K562 (cell line): ENCODE measurements around the gene DENND5B. TPM values are rescaled to one million over a fixed set of nuclear protein-coding genes. Genes with fewer than 3 reads are reported as not detected.
A peak's percentile ranks its signal among the peaks of the same experiment; 100 is the strongest.

Source experiments
- CBFA2T3 ChIP-seq: fragments of 450-650 bp; IDR thresholded peaks from 2 replicates; pipeline ENCODE4 v1.6.1; 2017
- CXXC5 ChIP-seq: fragments of 250-450 bp; sonication (Bioruptor Pico); IDR thresholded peaks from 2 replicates; pipeline ENCODE4 v1.8.0; 2022; ENCODE audit warnings: inconsistent platforms, mild to moderate bottlenecking, moderate library complexity
- DPF2 ChIP-seq: fragments of 450-650 bp; IDR thresholded peaks from 2 replicates; pipeline ENCODE4 v1.6.1; 2016
- FIP1L1 ChIP-seq: fragments of 200-400 bp; formaldehyde crosslinking; IDR thresholded peaks from 2 replicates; pipeline ENCODE4 v1.6.1; 2018; ENCODE audit warnings: mild to moderate bottlenecking, low read depth, low read length; ENCODE audit not compliant: poor library complexity, severe bottlenecking
- GABPB1 ChIP-seq: sonication (generic); formaldehyde crosslinking; IDR thresholded peaks from 2 replicates; pipeline ENCODE4 v1.8.0; 2022; ENCODE audit warnings: mild to moderate bottlenecking, missing genetic modification reagents
- HMBOX1 ChIP-seq: sonication (generic); IDR thresholded peaks from 2 replicates; pipeline ENCODE4 v1.6.1; 2016
- JUND ChIP-seq, 2 experiments: IDR thresholded peaks; 2 replicates in 1 of 2; 3 replicates in 1 of 2; pipeline ENCODE4 v1.6.1; 2011; ENCODE audit warnings: borderline replicate concordance in 2 of 2, low read depth in 2 of 2, low read length in 2 of 2, improper control_type of control experiment in 1 of 2, missing biosample characterization in 1 of 2, missing genetic modification characterization in 1 of 2, missing genetic modification reagents in 1 of 2
- KAT7 ChIP-seq: sonication (generic); formaldehyde crosslinking; IDR thresholded peaks from 2 replicates; pipeline ENCODE4 v1.8.0; 2022; ENCODE audit warnings: missing genetic modification reagents, mild to moderate bottlenecking, borderline replicate concordance
- MEIS2 ChIP-seq: fragments of 450-650 bp; IDR thresholded peaks from 2 replicates; pipeline ENCODE4 v1.6.1; 2014; ENCODE audit warnings: mild to moderate bottlenecking; ENCODE audit not compliant: partially characterized antibody
- MYC ChIP-seq, 2 experiments: fragments of 250-450 bp in 1 of 2; sonication (Bioruptor Pico) in 1 of 2; IDR thresholded peaks; 2 replicates each; pipeline versions ENCODE4 v1.5.1 to v1.6.1; 2012 to 2021; ENCODE audit warnings: low read depth in 2 of 2, borderline replicate concordance in 1 of 2, improper control_type of control experiment in 1 of 2, low read length in 1 of 2, mild to moderate bottlenecking in 1 of 2, moderate library complexity in 1 of 2
- NFRKB ChIP-seq: fragments of 450-650 bp; IDR thresholded peaks from 2 replicates; pipeline ENCODE4 v1.6.1; 2016; ENCODE audit warnings: low read depth
- PTTG1 ChIP-seq: fragments of 450-650 bp; IDR thresholded peaks from 2 replicates; pipeline ENCODE4 v1.6.1; 2016; ENCODE audit warnings: low read depth, mild to moderate bottlenecking, missing genetic modification characterization, missing compliant biosample characterization
- RBBP5 ChIP-seq: fragments of 200-600 bp; sonication (generic); IDR thresholded peaks from 2 replicates; pipeline ENCODE4 v1.6.1; 2012; ENCODE audit warnings: borderline replicate concordance, mild to moderate bottlenecking, low read length, control low read depth, inconsistent platforms; ENCODE audit not compliant: insufficient read depth, poor library complexity, severe bottlenecking
- STAT5B ChIP-seq: fragments of 250-450 bp; sonication (Bioruptor Pico); IDR thresholded peaks from 2 replicates; pipeline ENCODE4 v1.8.0; 2021; ENCODE audit warnings: mild to moderate bottlenecking, inconsistent platforms
- TAL1 ChIP-seq: fragments of 450-650 bp; IDR thresholded peaks from 2 replicates; pipeline ENCODE4 v1.6.1; 2016; ENCODE audit warnings: mild to moderate bottlenecking
- TBL1XR1 ChIP-seq, 2 experiments: IDR thresholded peaks; 2 replicates each; pipeline ENCODE4 v1.6.1; 2012; ENCODE audit warnings: improper control_type of control experiment in 2 of 2, low read length in 2 of 2, mild to moderate bottlenecking in 1 of 2
- TGIF2 ChIP-seq: sonication (generic); formaldehyde crosslinking; IDR thresholded peaks from 2 replicates; pipeline ENCODE4 v1.8.1; 2022; ENCODE audit warnings: mild to moderate bottlenecking, missing genetic modification reagents, moderate library complexity
- THRAP3 ChIP-seq: fragments of 450-650 bp; IDR thresholded peaks from 2 replicates; pipeline ENCODE4 v1.6.1; 2016; ENCODE audit warnings: mild to moderate bottlenecking, inconsistent platforms, borderline replicate concordance
- TRIM24 ChIP-seq, 2 experiments: fragments of 450-650 bp; IDR thresholded peaks; 2 replicates each; pipeline ENCODE4 v1.6.1; 2016
- ZNF133 ChIP-seq: fragments of 250-450 bp; sonication (Bioruptor Pico); IDR thresholded peaks from 2 replicates; pipeline ENCODE4 v1.4.0; 2020; ENCODE audit warnings: mild to moderate bottlenecking
- ZNF3 ChIP-seq: fragments of 250-450 bp; sonication (Bioruptor Pico); IDR thresholded peaks from 2 replicates; pipeline ENCODE4 v1.5.0; 2021; ENCODE audit warnings: mild to moderate bottlenecking, moderate library complexity
- polyA plus RNA-seq, 8 experiments: library from polyadenylated mRNA; depleted of rRNA in 4 of 8; stranded (reverse) in 5 of 8; unstranded in 3 of 8; fragments of >200 nt; fragmentation: Nextera tagmentation in 2 of 8; fragmentation: Illumina TruSeq in 1 of 8; extraction: Ambion mirVana in 2 of 8; extraction: Trizol in 1 of 8; gene quantifications; 2 replicates each; pipeline versions ENCODE4 v1.2.1 to v1.2.3, GENCODE V29; 2011 to 2014; ENCODE audit warnings: inconsistent platforms in 1 of 8, missing spikeins in 1 of 8
- total RNA-seq, 7 experiments: library from RNA; depleted of rRNA in 6 of 7; stranded (reverse); fragments of >200 nt in 6 of 7; fragmentation: Illumina TruSeq in 2 of 7; extraction: Trizol in 2 of 7; gene quantifications; 2 replicates each; pipeline versions ENCODE4 v1.2.1 to v1.2.3, GENCODE V29; 2011 to 2021; ENCODE audit warnings: low replicate concordance in 1 of 7
- TF ChIP-seq, protein P1 (sequence below): fragments of 250-450 bp; sonication (Bioruptor Pico); IDR thresholded peaks from 2 replicates; pipeline ENCODE4 v1.5.0; 2021
- TF ChIP-seq, protein P2 (sequence below), 2 experiments: fragments of 450-650 bp in 1 of 2; sonication (generic) in 1 of 2; formaldehyde crosslinking in 1 of 2; IDR thresholded peaks in 1 of 2; conservative IDR thresholded peaks in 1 of 2; 2 replicates each; pipeline versions ENCODE4 v1.6.1 to v1.8.1; 2016 to 2023; ENCODE audit warnings: mild to moderate bottlenecking in 2 of 2, moderate library complexity in 2 of 2, inconsistent platforms in 1 of 2, missing genetic modification reagents in 1 of 2

Gene DENND5B
- total and polyA plus RNA-seq, 9 of the 15 experiments (the other 6 are each of a cell fraction or from before 2014, with no cell fraction given), result 0.99 to 6.0 (median 3.6) TPM

- TF ChIP-seq HMBOX1, result 0 out of 2 replicates have a peak, but pooled peaks have one; percentile 44
- no peak for TF ChIP-seq FIP1L1
- TF ChIP-seq STAT5B (CRISPR knock-in tag), result no peak
- TF ChIP-seq TGIF2 (CRISPR knock-in tag), result no peak
- TF ChIP-seq GABPB1 (CRISPR knock-in tag), result no peak
- no peak for TF ChIP-seq RBBP5
- no peak; the same call in 1 of the 2 replicates for TF ChIP-seq JUND (IDR thresholded peaks at IDR 0.05; ENCODE audit: borderline replicate concordance, low read depth, low read length)
- TF ChIP-seq JUND (tag; IDR thresholded peaks at IDR 0.05; ENCODE audit: borderline replicate concordance, low read depth, low read length), result no peak; the same call in 2 of the 3 replicates
- TF ChIP-seq CBFA2T3, result peak; percentile 64
- no peak for TF ChIP-seq THRAP3
- TF ChIP-seq KAT7 (CRISPR knock-in tag), result no peak
- no peak for TF ChIP-seq PTTG1
- no peak for TF ChIP-seq NFRKB
- TF ChIP-seq ZNF3 (CRISPR knock-in tag), result no peak
- no peak; the same call in 1 of the 2 replicates for TF ChIP-seq TAL1
- TF ChIP-seq, protein P1, sequence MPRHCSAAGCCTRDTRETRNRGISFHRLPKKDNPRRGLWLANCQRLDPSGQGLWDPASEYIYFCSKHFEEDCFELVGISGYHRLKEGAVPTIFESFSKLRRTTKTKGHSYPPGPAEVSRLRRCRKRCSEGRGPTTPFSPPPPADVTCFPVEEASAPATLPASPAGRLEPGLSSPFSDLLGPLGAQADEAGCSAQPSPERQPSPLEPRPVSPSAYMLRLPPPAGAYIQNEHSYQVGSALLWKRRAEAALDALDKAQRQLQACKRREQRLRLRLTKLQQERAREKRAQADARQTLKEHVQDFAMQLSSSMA (CRISPR knock-in tag), result no peak
- 0 out of 4 replicates have a peak, but pooled peaks of 1 of the 2 experiments have one; percentile 39 for TF ChIP-seq TBL1XR1 (IDR thresholded peaks at IDR 0.05; ENCODE audit: low read length in 2 of 2)
- TF ChIP-seq, protein P2, sequence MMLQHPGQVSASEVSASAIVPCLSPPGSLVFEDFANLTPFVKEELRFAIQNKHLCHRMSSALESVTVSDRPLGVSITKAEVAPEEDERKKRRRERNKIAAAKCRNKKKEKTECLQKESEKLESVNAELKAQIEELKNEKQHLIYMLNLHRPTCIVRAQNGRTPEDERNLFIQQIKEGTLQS (IDR thresholded peaks at IDR 0.05), result no peak
- TF ChIP-seq, protein P2 (CRISPR knock-in tag; conservative IDR thresholded peaks at IDR 0.05), result no peak
- TF ChIP-seq CXXC5 (CRISPR knock-in tag), result peak; percentile 83
- peak; percentile 37 for TF ChIP-seq MEIS2
- TF ChIP-seq MYC (IDR thresholded peaks at IDR 0.05; ENCODE audit: low read depth, low read length), result no peak
- no peak for TF ChIP-seq MYC (CRISPR knock-in tag; IDR thresholded peaks at IDR 0.05; ENCODE audit: borderline replicate concordance, low read depth)
- peak; percentile 56; the same call in 1 of the 2 replicates for TF ChIP-seq DPF2
- TF ChIP-seq ZNF133 (CRISPR knock-in tag), result no peak
- TF ChIP-seq TRIM24 (IDR thresholded peaks at IDR 0.05), result 0 out of 4 replicates have a peak, but pooled peaks of 1 of the 2 experiments have one; percentile 19
Observed at GRCh38 chr12:31629756-31630732, 39.1 kb upstream of the DENND5B start (continued).
